ENCODE data around the gene WASHC2C. TPM values are rescaled to one million over a fixed set of nuclear protein-coding genes. Genes with fewer than 3 reads are reported as not detected.
"Not testable (repeated sequence)": the region's sequence is repeated elsewhere in the genome, so short reads cannot be mapped to it uniquely, and the experiment has no call there.

The WASHC2C gene
- total RNA-seq: 10 to 100 TPM; 10.0 to 25.5 (median 23.1) TPM
- long read RNA-seq, partial matches to known transcripts: 2 of 4 reads
- long read RNA-seq, other reads (novel, unspliced or antisense): 2 of 4 reads

GRCh38 chr10:45726703-45727420, at the start of gene WASHC2C:
TSS of gene WASHC2C (plus strand) at chr10:45727266. CDS start at chr10:45727318, 52 bp downstream.
- ATAC-seq: peak; percentile 94 to 96 (median 96)
- H3K9me3 ChIP-seq; H3K27me3 ChIP-seq; intact Hi-C loops (cut with DNase I); H3K4me1 ChIP-seq; H3K36me3 ChIP-seq: not testable (repeated sequence)
- TF ChIP-seq POLR2A (IDR thresholded peaks at IDR 0.05): peak; percentile 26
- 0% methylated on average over 2 of the region's 49 CpGs for WGBS (ENCODE audit: insufficient coverage, low coverage, low lambda C conversion rate, missing lambda C conversion rate)
- Histone ChIP-seq H3K27ac (peak within 1 kb of the TSS in 2 of 3 donors; percentile 74 to 82), H3K4me3 (peak within 1 kb of the TSS; percentile 80 to 89 (median 80))
- DNase-seq: peak; percentile 88 to 96 (median 92)

- H3K27ac ChIP-seq, H3K27me3 ChIP-seq, H3K36me3 ChIP-seq, H3K4me1 ChIP-seq, ATAC-seq, DNase-seq, H3K4me3 ChIP-seq, H3K9me3 ChIP-seq: not testable (repeated sequence)
- no CpG with 5 or more reads among the region's 14 CpGs for WGBS (ENCODE audit: insufficient coverage, low coverage, low lambda C conversion rate, missing lambda C conversion rate)
- intact Hi-C loops (cut with DNase I): loop anchor here (10.0 kb wide), 1 partner anchor 214 kb away; no protein-coding TSS in a partner anchor
Measured at GRCh38 chr10:45678467-45678866, 48.6 kb upstream of the WASHC2C start.

- ATAC-seq: peak; percentile 24 to 98 (median 79)
- H3K4me3 ChIP-seq; DNase-seq; H3K36me3 ChIP-seq; H3K27ac ChIP-seq; H3K27me3 ChIP-seq; H3K4me1 ChIP-seq; H3K9me3 ChIP-seq; intact Hi-C loops (cut with DNase I): not testable (repeated sequence)
- WGBS (ENCODE audit: insufficient coverage, low coverage, low lambda C conversion rate, missing lambda C conversion rate): 20% methylated on average over 3 of the region's 3 CpGs
Measured at GRCh38 chr10:45710200-45710796, 16.8 kb upstream of the WASHC2C start.

GRCh38 chr10:45711223-45711622, 15.8 kb upstream of the WASHC2C start:
- intact Hi-C loops (cut with DNase I); H3K4me1 ChIP-seq; H3K9me3 ChIP-seq; H3K36me3 ChIP-seq; ATAC-seq; H3K27me3 ChIP-seq; H3K4me3 ChIP-seq; H3K27ac ChIP-seq; DNase-seq: not testable (repeated sequence)
- WGBS (ENCODE audit: insufficient coverage, low coverage, low lambda C conversion rate, missing lambda C conversion rate): 45% methylated on average over 2 of the region's 5 CpGs

GRCh38 chr10:45717053-45717452, 10.0 kb upstream of the WASHC2C start:
- H3K9me3 ChIP-seq; H3K4me1 ChIP-seq; intact Hi-C loops (cut with DNase I); DNase-seq; ATAC-seq; H3K27me3 ChIP-seq; H3K4me3 ChIP-seq; H3K27ac ChIP-seq; H3K36me3 ChIP-seq: not testable (repeated sequence)
- 55% methylated on average over 3 of the region's 3 CpGs for WGBS (ENCODE audit: insufficient coverage, low coverage, low lambda C conversion rate, missing lambda C conversion rate)

GRCh38 chr10:45717642-45718041, 9.4 kb upstream of the WASHC2C start:
- ATAC-seq; H3K4me1 ChIP-seq; H3K9me3 ChIP-seq; H3K27me3 ChIP-seq; H3K36me3 ChIP-seq; H3K27ac ChIP-seq; DNase-seq; intact Hi-C loops (cut with DNase I); H3K4me3 ChIP-seq: not testable (repeated sequence)
- 85% methylated on average over 1 of the region's 1 CpG for WGBS (ENCODE audit: insufficient coverage, low coverage, low lambda C conversion rate, missing lambda C conversion rate)

- H3K4me1 ChIP-seq; intact Hi-C loops (cut with DNase I); H3K4me3 ChIP-seq; H3K27ac ChIP-seq; H3K27me3 ChIP-seq; DNase-seq; H3K9me3 ChIP-seq; ATAC-seq; H3K36me3 ChIP-seq: not testable (repeated sequence)
- WGBS (ENCODE audit: insufficient coverage, low coverage, low lambda C conversion rate, missing lambda C conversion rate): 77% methylated on average over 7 of the region's 10 CpGs
Measured at GRCh38 chr10:45721503-45721902, 5.6 kb upstream of the WASHC2C start.

- H3K9me3 ChIP-seq; H3K36me3 ChIP-seq; H3K27me3 ChIP-seq; ATAC-seq; intact Hi-C loops (cut with DNase I); H3K4me1 ChIP-seq; H3K27ac ChIP-seq; H3K4me3 ChIP-seq; DNase-seq: not testable (repeated sequence)
- 95% methylated on average over 10 of the region's 11 CpGs for WGBS (ENCODE audit: insufficient coverage, low coverage, low lambda C conversion rate, missing lambda C conversion rate)
Measured at GRCh38 chr10:45723851-45724250, 3.2 kb upstream of the WASHC2C start.

GRCh38 chr10:45727421-45727965, 427 bp downstream of the WASHC2C start:
- WGBS (ENCODE audit: insufficient coverage, low coverage, low lambda C conversion rate, missing lambda C conversion rate): 18% methylated on average over 2 of the region's 45 CpGs
- H3K4me1 ChIP-seq; H3K27me3 ChIP-seq; H3K36me3 ChIP-seq; H3K9me3 ChIP-seq; DNase-seq; intact Hi-C loops (cut with DNase I): not testable (repeated sequence)
- ATAC-seq: peak; percentile 79 to 81 (median 80)
- Histone ChIP-seq H3K27ac (peak overlapping the region in 2 of 3 donors; percentile 74 to 82), H3K4me3 (peak overlapping the region; percentile 80 to 89 (median 80))

GRCh38 chr10:45734449-45734848, 7.4 kb downstream of the WASHC2C start:
- H3K4me3 ChIP-seq; H3K27ac ChIP-seq; H3K4me1 ChIP-seq; H3K27me3 ChIP-seq; H3K36me3 ChIP-seq; H3K9me3 ChIP-seq; intact Hi-C loops (cut with DNase I); ATAC-seq; DNase-seq: not testable (repeated sequence)
- 80% methylated on average over 1 of the region's 2 CpGs for WGBS (ENCODE audit: insufficient coverage, low coverage, low lambda C conversion rate, missing lambda C conversion rate)
